ENCODE measurements around the gene ZIC4.

The ZIC4 gene

DNA sequence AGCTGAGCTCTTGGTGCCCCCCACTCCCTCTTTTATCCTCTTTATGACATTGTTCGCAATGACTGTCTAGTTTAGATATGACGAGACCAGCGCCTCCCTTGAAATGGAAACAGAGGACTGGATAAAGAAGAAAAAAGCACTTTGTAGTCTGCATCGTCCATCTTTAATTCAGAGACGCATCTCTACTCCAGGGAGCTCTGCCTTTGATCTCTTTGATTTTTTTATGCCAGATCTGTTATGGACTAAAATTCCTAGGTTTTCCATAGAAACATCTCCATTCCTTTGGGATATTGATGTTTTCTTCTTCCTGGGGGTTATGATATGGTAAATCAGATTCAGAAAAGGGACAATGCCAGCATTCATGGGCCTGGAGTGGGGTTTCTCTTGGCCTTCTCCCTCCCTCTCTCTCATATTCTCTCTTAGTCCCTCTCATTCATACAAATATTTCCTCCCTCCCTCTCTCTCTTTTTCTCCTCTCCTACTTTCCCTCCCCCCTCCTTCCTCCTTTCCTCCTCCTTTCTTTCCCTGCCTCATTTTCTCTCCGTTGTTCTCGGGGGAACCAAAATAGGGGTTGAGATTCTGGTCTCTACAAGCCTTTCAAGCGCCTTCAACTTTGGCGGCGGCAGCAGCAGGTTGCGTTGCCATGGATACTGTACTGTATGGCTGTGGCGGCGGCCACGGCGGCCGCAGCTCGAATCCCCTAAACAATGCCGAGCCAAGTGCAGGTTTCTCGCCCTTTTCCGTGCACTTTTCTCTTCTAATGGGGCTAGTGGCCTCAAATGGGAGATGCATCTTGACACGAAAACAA lies 45.5 kb downstream of the ZIC4 start:
- DNase-seq (ENCODE audit: low spot score), result no peak
- in situ Hi-C loops (cut with MboI; ENCODE audit: low sequenced_read_pairs, unreplicated experiment), result no loop called here
- TF ChIP-seq, protein P1, sequence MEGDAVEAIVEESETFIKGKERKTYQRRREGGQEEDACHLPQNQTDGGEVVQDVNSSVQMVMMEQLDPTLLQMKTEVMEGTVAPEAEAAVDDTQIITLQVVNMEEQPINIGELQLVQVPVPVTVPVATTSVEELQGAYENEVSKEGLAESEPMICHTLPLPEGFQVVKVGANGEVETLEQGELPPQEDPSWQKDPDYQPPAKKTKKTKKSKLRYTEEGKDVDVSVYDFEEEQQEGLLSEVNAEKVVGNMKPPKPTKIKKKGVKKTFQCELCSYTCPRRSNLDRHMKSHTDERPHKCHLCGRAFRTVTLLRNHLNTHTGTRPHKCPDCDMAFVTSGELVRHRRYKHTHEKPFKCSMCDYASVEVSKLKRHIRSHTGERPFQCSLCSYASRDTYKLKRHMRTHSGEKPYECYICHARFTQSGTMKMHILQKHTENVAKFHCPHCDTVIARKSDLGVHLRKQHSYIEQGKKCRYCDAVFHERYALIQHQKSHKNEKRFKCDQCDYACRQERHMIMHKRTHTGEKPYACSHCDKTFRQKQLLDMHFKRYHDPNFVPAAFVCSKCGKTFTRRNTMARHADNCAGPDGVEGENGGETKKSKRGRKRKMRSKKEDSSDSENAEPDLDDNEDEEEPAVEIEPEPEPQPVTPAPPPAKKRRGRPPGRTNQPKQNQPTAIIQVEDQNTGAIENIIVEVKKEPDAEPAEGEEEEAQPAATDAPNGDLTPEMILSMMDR (IDR thresholded peaks at IDR 0.05; ENCODE audit: borderline replicate concordance, control extremely low read depth, extremely low read depth, insufficient read depth, missing control alignments), result no peak

DNA sequence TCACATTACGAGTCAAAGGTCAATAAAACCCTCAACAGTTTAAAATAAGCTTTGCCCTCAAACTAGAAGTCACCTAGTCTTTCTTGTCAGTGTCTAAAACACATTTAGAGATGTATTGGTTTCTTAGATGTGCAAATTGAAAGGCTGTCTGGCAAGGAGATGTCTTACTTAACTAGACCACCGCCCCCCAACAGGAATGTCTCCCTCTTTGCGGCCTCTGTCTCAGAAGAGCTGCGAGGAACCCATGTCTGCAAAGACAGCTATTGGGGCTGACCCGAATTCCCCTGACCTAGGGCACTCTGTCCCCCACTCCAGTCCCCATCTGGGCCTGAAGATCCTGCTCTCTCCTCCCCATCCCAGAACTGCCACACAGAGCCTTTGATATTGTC lies 46.3 kb downstream of the ZIC4 start:
- TF ChIP-seq, protein P1 (IDR thresholded peaks at IDR 0.05; ENCODE audit: borderline replicate concordance, control extremely low read depth, extremely low read depth, insufficient read depth, missing control alignments), result no peak
- DNase-seq (ENCODE audit: low spot score), result no peak
- in situ Hi-C loops (cut with MboI; ENCODE audit: low sequenced_read_pairs, unreplicated experiment), result no loop called here

DNA sequence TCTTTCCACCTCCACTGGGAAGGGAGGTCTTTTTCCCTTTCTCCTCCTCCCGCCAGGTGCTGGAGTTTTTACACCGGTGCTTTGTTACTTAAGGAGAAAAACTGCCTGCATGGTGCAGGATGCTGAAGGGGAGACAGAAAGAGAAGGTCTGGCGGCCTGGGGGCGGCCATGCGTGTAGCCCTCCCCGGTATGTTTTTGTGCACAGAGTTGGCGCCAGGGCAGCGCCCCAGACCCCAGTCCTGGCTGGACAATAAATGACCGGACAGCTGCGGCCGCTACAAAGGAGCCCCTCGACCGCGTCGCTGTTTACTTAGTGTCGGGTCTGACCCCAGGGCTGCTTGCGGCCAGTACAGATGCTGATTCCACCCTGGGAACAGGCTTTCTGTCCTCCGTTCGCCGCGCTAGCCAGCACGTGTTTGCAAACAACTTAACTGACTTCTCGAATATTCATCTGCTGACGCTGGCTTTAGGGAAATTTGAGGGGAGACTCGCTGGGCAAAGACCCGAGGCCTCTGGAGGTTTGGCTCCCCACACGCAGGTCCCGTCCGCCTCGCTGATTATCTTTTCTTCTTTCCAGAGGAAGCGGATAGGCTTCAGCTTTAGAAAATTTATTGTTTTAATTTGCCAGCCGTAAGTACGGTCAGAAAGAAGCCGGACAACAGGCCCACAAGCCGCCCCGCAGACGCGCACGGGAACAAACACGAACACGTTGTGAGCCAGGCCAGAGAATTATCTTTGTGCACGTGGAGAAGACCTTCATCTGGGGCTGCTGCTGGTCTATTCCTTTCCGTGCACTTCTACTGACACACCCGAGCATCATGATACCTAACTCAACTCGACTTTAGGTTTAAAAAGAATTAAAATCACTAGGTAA lies 46.9 kb downstream of the ZIC4 start:
- DNase-seq (ENCODE audit: low spot score), result no peak
- in situ Hi-C loops (cut with MboI; ENCODE audit: low sequenced_read_pairs, unreplicated experiment), result no loop called here
- TF ChIP-seq, protein P1 (IDR thresholded peaks at IDR 0.05; ENCODE audit: borderline replicate concordance, control extremely low read depth, extremely low read depth, insufficient read depth, missing control alignments), result no peak

DNA sequence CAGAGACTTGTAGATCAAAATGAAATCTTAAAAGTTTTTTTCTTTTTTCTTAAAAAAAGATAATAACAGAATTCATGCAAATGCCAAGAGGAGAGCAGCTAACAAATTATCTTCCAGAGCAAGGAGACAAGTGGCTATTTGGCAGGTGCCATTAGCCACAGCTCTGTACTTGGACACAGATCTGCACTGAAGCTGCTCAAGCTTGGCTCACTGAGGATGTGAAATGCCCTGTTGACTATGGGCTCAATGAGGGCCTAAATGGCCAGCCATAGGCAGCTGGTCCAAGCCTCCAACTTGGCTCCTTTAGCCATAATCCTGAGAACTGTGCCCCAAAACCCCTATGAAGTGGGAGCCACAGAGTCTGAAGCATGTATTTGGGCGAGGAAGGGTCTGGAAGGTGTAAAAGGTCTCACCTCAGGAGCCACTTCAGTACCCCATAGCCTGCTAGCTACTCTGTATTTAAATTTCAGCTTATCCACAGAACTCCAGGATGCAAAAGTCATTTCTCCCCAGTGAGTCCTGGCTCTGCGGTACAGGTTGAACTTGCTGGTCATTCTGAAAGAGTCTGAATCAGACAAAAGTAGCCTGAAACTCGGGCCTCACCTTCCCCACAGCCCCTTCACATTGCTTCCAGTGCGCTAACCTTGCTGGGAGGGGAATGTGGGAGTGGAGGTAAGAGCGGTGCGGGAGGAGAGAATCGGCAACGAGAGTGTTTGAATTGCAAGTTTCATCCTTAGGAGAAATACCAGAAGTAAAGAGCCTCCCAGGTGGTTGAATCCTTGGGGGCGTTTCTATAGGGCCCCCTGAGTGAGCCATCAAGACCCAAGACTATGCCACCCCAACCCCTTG lies 48.0 kb downstream of the ZIC4 start:
- DNase-seq (ENCODE audit: low spot score), result no peak
- in situ Hi-C loops (cut with MboI; ENCODE audit: low sequenced_read_pairs, unreplicated experiment), result no loop called here
- TF ChIP-seq, protein P1 (IDR thresholded peaks at IDR 0.05; ENCODE audit: borderline replicate concordance, control extremely low read depth, extremely low read depth, insufficient read depth, missing control alignments), result no peak

DNA sequence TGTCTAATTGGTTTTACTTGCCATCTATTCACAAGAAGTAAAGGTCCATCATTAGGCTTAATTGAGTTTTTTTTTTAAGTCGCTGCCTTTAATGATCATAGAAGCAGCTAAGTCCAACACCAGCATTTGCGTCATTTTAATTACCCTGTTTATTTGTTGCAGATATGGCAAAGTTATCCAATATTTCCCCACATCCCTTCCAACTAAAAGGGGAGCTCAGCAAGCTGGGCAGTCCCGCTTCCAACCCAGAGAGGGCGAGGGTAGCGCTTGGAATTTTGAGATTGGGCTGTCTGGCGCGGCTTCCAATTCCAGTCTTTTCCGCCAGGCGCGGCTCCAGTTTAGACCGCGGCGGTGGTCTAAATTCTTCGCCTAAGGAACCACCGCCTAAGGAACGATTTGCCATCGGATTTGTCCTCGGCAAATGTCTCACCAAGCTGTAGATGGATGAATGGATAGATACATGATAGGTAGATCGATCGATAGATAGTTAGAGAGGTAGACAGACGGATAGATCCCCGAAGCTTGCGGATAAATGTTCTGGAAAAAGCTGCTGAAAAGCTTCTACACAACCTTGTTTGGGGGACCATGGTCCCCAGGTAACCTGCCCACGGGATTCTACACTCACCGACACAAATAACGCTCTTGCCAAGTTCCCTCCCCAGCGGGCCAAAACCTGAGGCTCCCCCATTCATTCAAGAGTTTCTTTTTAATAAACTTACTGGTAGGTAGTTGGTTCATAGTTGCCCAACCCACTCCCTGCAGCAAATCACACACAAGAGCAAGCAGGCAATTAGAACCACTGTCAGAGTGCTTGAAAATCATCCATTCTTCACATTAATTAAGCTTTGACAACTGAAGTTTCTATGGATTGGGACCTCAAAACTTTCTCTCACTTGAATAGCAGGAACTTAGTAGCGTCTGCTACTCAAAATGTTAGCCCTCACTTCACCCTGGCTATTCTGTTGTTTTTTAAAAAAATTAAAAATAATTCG lies 49.1 kb downstream of the ZIC4 start:
- in situ Hi-C loops (cut with MboI; ENCODE audit: low sequenced_read_pairs, unreplicated experiment), result no loop called here
- no peak for DNase-seq (ENCODE audit: low spot score)
- TF ChIP-seq, protein P1 (IDR thresholded peaks at IDR 0.05; ENCODE audit: borderline replicate concordance, control extremely low read depth, extremely low read depth, insufficient read depth, missing control alignments), result no peak
